NT2/D1 (cell line): Measurements from ENCODE around the gene SLFN12L.

Experiments used
- YY1 ChIP-seq: IDR thresholded peaks from 2 replicates; pipeline ENCODE4 v1.6.1; 2011; ENCODE audit not compliant: insufficient read length, insufficient read depth
- ZNF274 ChIP-seq: IDR thresholded peaks from 2 replicates; pipeline ENCODE4 v1.6.1; 2011; ENCODE audit warnings: mild to moderate bottlenecking, low read depth, low read length

- TF ChIP-seq YY1 = no peak
- no peak for TF ChIP-seq ZNF274
Observed at GRCh38 chr17:35586569-35587073, 49.1 kb upstream of the SLFN12L start.
